ENCODE results near the gene MED9.
A peak's percentile ranks its signal among the peaks of the same experiment; 100 is the strongest.

Gene MED9

GRCh38 chr17:17509601-17510425, 33.0 kb downstream of the MED9 start:
- peak overlapping the region; percentile 69; the same call in 1 of the 2 replicates for H3K27ac ChIP-seq (ENCODE audit: low read length)
- no peak overlapping the region for H2AFZ ChIP-seq (ENCODE audit: low read depth, low read length)
- no peak overlapping the region for H3K9ac ChIP-seq (ENCODE audit: low read depth, low read length)
- no peaks in the 10 kb centered on the region for H3K36me3 ChIP-seq (ENCODE audit: insufficient read depth, low read length)
- no peaks in the 10 kb centered on the region for H3K79me2 ChIP-seq (ENCODE audit: insufficient read depth, low read length)
- H3K27me3 ChIP-seq (ENCODE audit: insufficient read depth, low read length, poor library complexity): no peaks in the 10 kb centered on the region
- ATAC-seq (ENCODE audit: insufficient read depth, low read depth) (peak; percentile 27; the same call in 1 of the 3 replicates), DNase-seq (no peak)
- no peaks in the 10 kb centered on the region for H3K9me3 ChIP-seq (ENCODE audit: insufficient read depth, low read length, severe bottlenecking)
- peaks cover 2% of the 10 kb centered on the region; the same call in 1 of the 2 replicates for H4K20me1 ChIP-seq (ENCODE audit: insufficient read depth, low read length)
- TF ChIP-seq, protein P1, sequence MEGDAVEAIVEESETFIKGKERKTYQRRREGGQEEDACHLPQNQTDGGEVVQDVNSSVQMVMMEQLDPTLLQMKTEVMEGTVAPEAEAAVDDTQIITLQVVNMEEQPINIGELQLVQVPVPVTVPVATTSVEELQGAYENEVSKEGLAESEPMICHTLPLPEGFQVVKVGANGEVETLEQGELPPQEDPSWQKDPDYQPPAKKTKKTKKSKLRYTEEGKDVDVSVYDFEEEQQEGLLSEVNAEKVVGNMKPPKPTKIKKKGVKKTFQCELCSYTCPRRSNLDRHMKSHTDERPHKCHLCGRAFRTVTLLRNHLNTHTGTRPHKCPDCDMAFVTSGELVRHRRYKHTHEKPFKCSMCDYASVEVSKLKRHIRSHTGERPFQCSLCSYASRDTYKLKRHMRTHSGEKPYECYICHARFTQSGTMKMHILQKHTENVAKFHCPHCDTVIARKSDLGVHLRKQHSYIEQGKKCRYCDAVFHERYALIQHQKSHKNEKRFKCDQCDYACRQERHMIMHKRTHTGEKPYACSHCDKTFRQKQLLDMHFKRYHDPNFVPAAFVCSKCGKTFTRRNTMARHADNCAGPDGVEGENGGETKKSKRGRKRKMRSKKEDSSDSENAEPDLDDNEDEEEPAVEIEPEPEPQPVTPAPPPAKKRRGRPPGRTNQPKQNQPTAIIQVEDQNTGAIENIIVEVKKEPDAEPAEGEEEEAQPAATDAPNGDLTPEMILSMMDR (IDR thresholded peaks at IDR 0.05; ENCODE audit: borderline replicate concordance, extremely low read depth, low read length, poor library complexity, severe bottlenecking): no peak
- TF ChIP-seq EZH2 (IDR thresholded peaks at IDR 0.05; ENCODE audit: borderline replicate concordance, low read depth, low read length, severe bottlenecking): no peak
- H3K4me2 ChIP-seq (ENCODE audit: insufficient read depth, low read length): no peak overlapping the region
- H3K4me1 ChIP-seq (ENCODE audit: insufficient read depth, low read length): peaks cover 13% of the 10 kb centered on the region
- no peak overlapping the region for H3K4me3 ChIP-seq (ENCODE audit: low read depth in 1 of 2, low read length in 2 of 2)

GRCh38 chr17:17510456-17511292, 33.9 kb downstream of the MED9 start:
- Histone ChIP-seq H4K20me1 (ENCODE audit: insufficient read depth, low read length) (no peaks in the 10 kb centered on the region), H3K27me3 (ENCODE audit: insufficient read depth, low read length, poor library complexity) (no peaks in the 10 kb centered on the region), H3K4me2 (ENCODE audit: insufficient read depth, low read length) (no peak overlapping the region), H3K9ac (ENCODE audit: low read depth, low read length) (no peak overlapping the region), H2AFZ (ENCODE audit: low read depth, low read length) (no peak overlapping the region), H3K4me3 (ENCODE audit: low read depth in 1 of 2, low read length in 2 of 2) (no peak overlapping the region), H3K36me3 (ENCODE audit: insufficient read depth, low read length) (no peaks in the 10 kb centered on the region), H3K4me1 (ENCODE audit: insufficient read depth, low read length) (peaks cover 13% of the 10 kb centered on the region), H3K27ac (ENCODE audit: low read length) (peak overlapping the region; percentile 69), H3K79me2 (ENCODE audit: insufficient read depth, low read length) (no peaks in the 10 kb centered on the region), H3K9me3 (ENCODE audit: insufficient read depth, low read length, severe bottlenecking) (no peaks in the 10 kb centered on the region)
- no peak for TF ChIP-seq EZH2 (IDR thresholded peaks at IDR 0.05; ENCODE audit: borderline replicate concordance, low read depth, low read length, severe bottlenecking)
- TF ChIP-seq, protein P1 (IDR thresholded peaks at IDR 0.05; ENCODE audit: borderline replicate concordance, extremely low read depth, low read length, poor library complexity, severe bottlenecking): no peak
- ATAC-seq (ENCODE audit: insufficient read depth, low read depth) (peak; percentile 33; the same call in 1 of the 3 replicates), DNase-seq (no peak)

DNA sequence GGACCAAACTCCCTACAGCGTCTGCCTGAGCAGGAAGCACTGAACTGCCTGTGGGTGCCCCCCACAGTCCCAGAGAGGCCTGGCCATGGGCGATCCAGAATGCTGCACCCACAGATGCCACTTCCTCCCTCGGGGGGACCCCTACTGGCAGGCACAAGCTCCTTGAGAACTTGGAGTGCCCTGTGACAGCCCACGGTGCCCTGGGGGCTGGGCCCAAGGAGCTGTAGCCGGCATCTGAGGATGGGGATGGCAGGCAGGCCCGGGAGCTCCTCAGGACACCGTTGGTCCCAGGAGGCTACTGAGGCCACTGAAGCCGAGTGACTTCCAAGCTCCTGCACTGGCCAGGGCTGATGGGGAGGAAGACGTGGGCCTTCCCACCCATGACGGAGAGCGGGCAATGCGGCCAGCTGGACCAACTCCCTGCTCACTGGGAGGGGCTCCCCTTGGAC, 34.5 kb downstream of the MED9 start:
- no peak overlapping the region for H3K4me2 ChIP-seq (ENCODE audit: insufficient read depth, low read length)
- H2AFZ ChIP-seq (ENCODE audit: low read depth, low read length): no peak overlapping the region
- peaks cover 13% of the 10 kb centered on the region for H3K4me1 ChIP-seq (ENCODE audit: insufficient read depth, low read length)
- no peaks in the 10 kb centered on the region for H3K36me3 ChIP-seq (ENCODE audit: insufficient read depth, low read length)
- DNase-seq (peak; percentile 36), ATAC-seq (ENCODE audit: insufficient read depth, low read depth) (peak; percentile 44; the same call in 2 of the 3 replicates)
- TF ChIP-seq, protein P1 (IDR thresholded peaks at IDR 0.05; ENCODE audit: borderline replicate concordance, extremely low read depth, low read length, poor library complexity, severe bottlenecking): peak; percentile 42
- no peak for TF ChIP-seq EZH2 (IDR thresholded peaks at IDR 0.05; ENCODE audit: borderline replicate concordance, low read depth, low read length, severe bottlenecking)
- no peaks in the 10 kb centered on the region for H3K27me3 ChIP-seq (ENCODE audit: insufficient read depth, low read length, poor library complexity)
- no peaks in the 10 kb centered on the region for H3K9me3 ChIP-seq (ENCODE audit: insufficient read depth, low read length, severe bottlenecking)
- no peak overlapping the region for H3K4me3 ChIP-seq (ENCODE audit: low read depth in 1 of 2, low read length in 2 of 2)
- peak overlapping the region; percentile 69 for H3K27ac ChIP-seq (ENCODE audit: low read length)
- no peak overlapping the region for H3K9ac ChIP-seq (ENCODE audit: low read depth, low read length)
- H4K20me1 ChIP-seq (ENCODE audit: insufficient read depth, low read length): no peaks in the 10 kb centered on the region
- H3K79me2 ChIP-seq (ENCODE audit: insufficient read depth, low read length): no peaks in the 10 kb centered on the region
